Gastroesophageal sphincter (tissue), 3 donors: Measurements from ENCODE around the gene DGKI.

Source experiments
- CTCF ChIP-seq, 4 experiments: fragments of 200-600 bp in 2 of 4; fragments of 450-650 bp in 2 of 4; sonication (generic) in 1 of 4; IDR thresholded peaks; one replicate each; pipeline ENCODE4 v1.5.1; 2017 to 2019; ENCODE audit warnings: antibody characterized with exemption in 4 of 4, mild to moderate bottlenecking in 2 of 4, moderate library complexity in 2 of 4
- POLR2A ChIP-seq, 2 donors: fragments of 450-650 bp; IDR thresholded peaks; one replicate each; pipeline ENCODE4 v1.6.1; 2017; ENCODE audit warnings: antibody characterized with exemption in 2 of 2, mild to moderate bottlenecking in 2 of 2, moderate library complexity in 1 of 2
- POLR2AphosphoS5 ChIP-seq: sonication (generic); formaldehyde crosslinking; IDR thresholded peaks from one replicate; pipeline ENCODE4 v1.6.1; 2017; ENCODE audit warnings: antibody characterized with exemption

- TF ChIP-seq CTCF (IDR thresholded peaks at IDR 0.05), result no peak
- TF ChIP-seq POLR2AphosphoS5, result no peak
- no peak for TF ChIP-seq POLR2A (IDR thresholded peaks at IDR 0.05)
Measured at GRCh38 chr7:137642472-137642871, 204.3 kb downstream of the DGKI start.
